Panc1 (cell line): ENCODE data around the gene TTC38. TPM values are rescaled to one million over a fixed set of nuclear protein-coding genes. Genes with fewer than 3 reads are reported as not detected.

Experiments used
- ATAC-seq: fragments of 200-7000 bp; cut with Tn5 transposase; 2 replicates; pipeline ENCODE4 v1.9.1; 2020; ENCODE audit warnings: mild to moderate bottlenecking, moderate library complexity
- BruUV-seq: library from RNA; stranded (reverse); fragments of 400-500 nt; replicated peaks from 2 replicates; lab custom pipeline; 2021; lab: Mats Ljungman, UMichigan
- CTCF ChIA-PET: fragments of 300-600 bp; sonication (Branson Sonifier 250); formaldehyde crosslinking; loops from one replicate; lab custom pipeline; 2022; ENCODE audit warnings: antibody characterized with exemption; lab: Charles Lee
- POLR2A ChIA-PET: fragments of 300-600 bp; sonication (Branson Sonifier 250); formaldehyde crosslinking; loops from one replicate; lab custom pipeline; 2022; ENCODE audit warnings: antibody characterized with exemption; lab: Charles Lee
- DNase-seq: peaks from one replicate; pipeline ENCODE4 v3.0.0-alpha.2; 2010; ENCODE audit warnings: low read depth, low spot score
- H3K27ac ChIP-seq: 2 replicates; pipeline ENCODE4 v1.5.1; 2011; ENCODE audit warnings: mild to moderate bottlenecking, low read length, inconsistent platforms
- H3K27me3 ChIP-seq: fragments of 200-500 bp; sonication (Bioruptor generic); 2 replicates; pipeline ENCODE4 v1.6.0; 2014; ENCODE audit warnings: low read length, inconsistent platforms; ENCODE audit not compliant: control insufficient read depth, insufficient read depth
- H3K36me3 ChIP-seq: fragments of 200-500 bp; sonication (Bioruptor generic); 2 replicates; pipeline ENCODE4 v1.5.1; 2014; ENCODE audit warnings: inconsistent platforms, mild to moderate bottlenecking, low read length, moderate library complexity; ENCODE audit not compliant: control insufficient read depth, insufficient read depth
- H3K4me1 ChIP-seq: 2 replicates; pipeline ENCODE4 v1.5.1; 2011; ENCODE audit warnings: inconsistent platforms, mild to moderate bottlenecking, low read length, moderate library complexity; ENCODE audit not compliant: control insufficient read depth, insufficient read depth
- H3K4me3 ChIP-seq, 2 experiments: 2 replicates each; pipeline ENCODE4 v1.5.1; 2011 to 2012; ENCODE audit warnings: low read depth in 2 of 2, low read length in 2 of 2, mild to moderate bottlenecking in 2 of 2, inconsistent platforms in 1 of 2, moderate library complexity in 1 of 2
- H3K9me3 ChIP-seq: fragments of 200-500 bp; sonication (Bioruptor generic); 2 replicates; pipeline ENCODE4 v1.5.1; 2014; ENCODE audit warnings: low read depth, mild to moderate bottlenecking, inconsistent platforms, low read length, moderate library complexity; ENCODE audit not compliant: control insufficient read depth, insufficient read depth
- CTCF ChIP-seq: fragments of 450-650 bp; IDR thresholded peaks from 2 replicates; pipeline ENCODE4 v1.5.1; 2017; ENCODE audit warnings: mild to moderate bottlenecking
- POLR2AphosphoS5 ChIP-seq: IDR thresholded peaks from 2 replicates; pipeline ENCODE4 v1.6.1; 2012; ENCODE audit warnings: mild to moderate bottlenecking, low read depth, low read length, moderate library complexity
- REST ChIP-seq, 2 experiments: IDR thresholded peaks; 2 replicates each; pipeline ENCODE4 v1.6.1; 2011 to 2012; ENCODE audit warnings: low read depth in 2 of 2, control low read depth in 1 of 2, low read length in 1 of 2, mild to moderate bottlenecking in 1 of 2, moderate library complexity in 1 of 2; ENCODE audit not compliant: insufficient read depth in 1 of 2
- SIN3A ChIP-seq: IDR thresholded peaks from 2 replicates; pipeline ENCODE4 v1.6.1; 2012; ENCODE audit warnings: low read depth, mild to moderate bottlenecking, low read length, moderate library complexity, borderline replicate concordance; ENCODE audit not compliant: insufficient read depth
- TCF7L2 ChIP-seq: IDR thresholded peaks from 2 replicates; pipeline ENCODE4 v1.6.1; 2011; ENCODE audit warnings: mild to moderate bottlenecking, low read depth, low read length, inconsistent platforms
- in situ Hi-C: cut with HindIII; loops from 2 replicates; pipeline ENCODE4 v1.10.0; 2016; ENCODE audit warnings: low sequenced_read_pairs, low pct_unique_long_range_greater_than_20kb
- intact Hi-C: fragments of 100-400 bp; cut with micrococcal nuclease; formaldehyde crosslinking; loops from one replicate; pipeline ENCODE4 v1.10.0; 2022; ENCODE audit not compliant: unreplicated experiment
- total RNA-seq: library from RNA; stranded (reverse); gene quantifications from one replicate; pipeline ENCODE4 v1.2.1, GENCODE V29; 2021; ENCODE audit not compliant: unreplicated experiment

The TTC38 gene
- total RNA-seq, 1 experiment from 2014 or later: 14.0 TPM

GRCh38 chr22:46241396-46242007, 26.3 kb upstream of the TTC38 start:
- Histone ChIP-seq H3K4me1 (no peaks in the 10 kb centered on the region), H3K36me3 (no peaks in the 10 kb centered on the region), H3K4me3 (no peak overlapping the region), H3K9me3 (no peaks in the 10 kb centered on the region), H3K27ac (no peak overlapping the region), H3K27me3 (no peaks in the 10 kb centered on the region)
- TF ChIP-seq CTCF (no peak), SIN3A (no peak), REST (IDR thresholded peaks at IDR 0.05; ENCODE audit: insufficient read depth in 1 of 2, low read depth in 2 of 2, low read length in 1 of 2) (no peak), POLR2AphosphoS5 (no peak), TCF7L2 (no peak)
- ChIA-PET CTCF (no interaction called here), POLR2A (no interaction called here)
- DNase-seq (no peak), ATAC-seq (no peak)
- intact Hi-C loops: no loop called here
- in situ Hi-C loops: no loop called here
- no TSS peak for BruUV-seq

GRCh38 chr22:46242076-46242475, 25.7 kb upstream of the TTC38 start:
- no TSS peak for BruUV-seq
- CTCF ChIA-PET: no interaction called here
- intact Hi-C loops: no loop called here

More at GRCh38 chr22:46242076-46242475, 25.7 kb upstream of the TTC38 start:
- no peak overlapping the region for H3K27ac ChIP-seq
- no peak for ATAC-seq
- no peaks in the 10 kb centered on the region for H3K36me3 ChIP-seq
- no peak for DNase-seq
- H3K27me3 ChIP-seq: no peaks in the 10 kb centered on the region
- H3K4me1 ChIP-seq: no peaks in the 10 kb centered on the region
- POLR2A ChIA-PET: no interaction called here
- H3K4me3 ChIP-seq: no peak overlapping the region
- in situ Hi-C loops: no loop called here
- no peaks in the 10 kb centered on the region for H3K9me3 ChIP-seq
- TF ChIP-seq REST (IDR thresholded peaks at IDR 0.05; ENCODE audit: insufficient read depth in 1 of 2, low read depth in 2 of 2, low read length in 1 of 2): no peak
- TF ChIP-seq SIN3A: no peak
- no peak for TF ChIP-seq POLR2AphosphoS5
- no peak for TF ChIP-seq CTCF
- no peak for TF ChIP-seq TCF7L2
